Kidney epithelial cell (primary cell): ENCODE measurements around the gene SCN4A. TPM values are rescaled to one million over a fixed set of nuclear protein-coding genes. Genes with fewer than 3 reads are reported as not detected.

Experiments used
- DNase-seq: peaks from one replicate; pipeline ENCODE4 v3.0.0-alpha.2; 2010; ENCODE audit warnings: low read depth
- H3K27me3 ChIP-seq: 2 replicates; pipeline ENCODE4 v1.6.0; 2011; ENCODE audit warnings: low read length; ENCODE audit not compliant: control insufficient read depth, insufficient read depth
- H3K36me3 ChIP-seq: 2 replicates; pipeline ENCODE4 v1.5.1; 2011; ENCODE audit warnings: low read length; ENCODE audit not compliant: control insufficient read depth, insufficient read depth
- H3K4me3 ChIP-seq: 2 replicates; pipeline ENCODE4 v1.5.1; 2011; ENCODE audit warnings: low read depth, mild to moderate bottlenecking, control low read depth, low read length
- CTCF ChIP-seq: IDR thresholded peaks from 2 replicates; pipeline ENCODE4 v1.5.1; 2011; ENCODE audit warnings: mild to moderate bottlenecking, moderate library complexity, low read length, control low read depth, inconsistent platforms; ENCODE audit not compliant: insufficient read depth, poor library complexity, severe bottlenecking
- total RNA-seq: library from RNA; depleted of rRNA; stranded (reverse); fragments of >200 nt; gene quantifications from 2 replicates; pipeline ENCODE4 v1.2.3, GENCODE V29; 2015

Gene SCN4A
- total RNA-seq, 1 donor from 2014 or later, result 0.33 TPM

- Histone ChIP-seq H3K27me3 (peaks cover 2% of the 10 kb centered on the region), H3K36me3 (no peaks in the 10 kb centered on the region), H3K4me3 (no peak overlapping the region)
- no peak for TF ChIP-seq CTCF
- DNase-seq, result no peak
These were observed 30.3 kb downstream of the SCN4A start for GRCh38 chr17:63942309-63942985.

GRCh38 chr17:63941751-63942150 is 31.0 kb downstream of the SCN4A start:
- H3K27me3 ChIP-seq, result peaks cover 2% of the 10 kb centered on the region
- no peaks in the 10 kb centered on the region for H3K36me3 ChIP-seq
- no peak overlapping the region for H3K4me3 ChIP-seq
- no peak for TF ChIP-seq CTCF
- no peak for DNase-seq

- DNase-seq, result no peak
- TF ChIP-seq CTCF, result no peak
- H3K36me3 ChIP-seq, result no peaks in the 10 kb centered on the region
These were observed 31.6 kb downstream of the SCN4A start for GRCh38 chr17:63941162-63941561.

GRCh38 chr17:63940584-63940983 is 32.1 kb downstream of the SCN4A start:
- TF ChIP-seq CTCF, result no peak
- Histone ChIP-seq H3K36me3 (no peaks in the 10 kb centered on the region), H3K4me3 (no peak overlapping the region), H3K27me3 (peaks cover 2% of the 10 kb centered on the region)
- DNase-seq, result no peak

More at GRCh38 chr17:63941162-63941561, 31.6 kb downstream of the SCN4A start:
- Histone ChIP-seq H3K4me3 (no peak overlapping the region), H3K27me3 (peaks cover 2% of the 10 kb centered on the region)

GRCh38 chr17:63939884-63940283 is 32.8 kb downstream of the SCN4A start:
- Histone ChIP-seq H3K36me3 (no peaks in the 10 kb centered on the region), H3K4me3 (no peak overlapping the region), H3K27me3 (peaks cover 2% of the 10 kb centered on the region)
- DNase-seq, result no peak
- TF ChIP-seq CTCF, result no peak

GRCh38 chr17:63939401-63939800 is 33.3 kb downstream of the SCN4A start:
- DNase-seq, result no peak
- H3K27me3 ChIP-seq, result peaks cover 2% of the 10 kb centered on the region
- no peak for TF ChIP-seq CTCF
- no peaks in the 10 kb centered on the region for H3K36me3 ChIP-seq
- no peak overlapping the region for H3K4me3 ChIP-seq
